Aorta (tissue), 5 donors: ENCODE results near the gene ZBP1. TPM values are rescaled to one million over a fixed set of nuclear protein-coding genes. Genes with fewer than 3 reads are reported as not detected.

Experiments used
- ATAC-seq: fragments of 200-7000 bp; cut with Tn5 transposase; one replicate; pipeline ENCODE4 v1.9.1; 2022; ENCODE audit warnings: moderate library complexity; ENCODE audit not compliant: low FRiP score
- DNase-seq, 2 donors: peaks; one replicate each; pipeline ENCODE4 v3.0.0-alpha.2; 2020
- H3K27ac ChIP-seq, 2 donors: one replicate each; pipeline ENCODE4 v1.5.1; 2013; ENCODE audit warnings: low read length in 2 of 2, mild to moderate bottlenecking in 2 of 2, moderate library complexity in 2 of 2, control low read depth in 1 of 2, inconsistent platforms in 1 of 2, low read depth in 1 of 2
- H3K27me3 ChIP-seq, 2 donors: one replicate each; pipeline ENCODE4 v1.6.1; 2013; ENCODE audit warnings: control low read depth in 1 of 2, low read length in 1 of 2, mild to moderate bottlenecking in 1 of 2, moderate library complexity in 1 of 2; ENCODE audit not compliant: insufficient read depth in 2 of 2, control insufficient read depth in 1 of 2
- H3K36me3 ChIP-seq, 2 donors: one replicate each; pipeline ENCODE4 v1.6.1; 2013; ENCODE audit warnings: control low read depth in 1 of 2, low read length in 1 of 2, mild to moderate bottlenecking in 1 of 2; ENCODE audit not compliant: insufficient read depth in 2 of 2, control insufficient read depth in 1 of 2
- H3K4me1 ChIP-seq, 2 donors: one replicate each; pipeline ENCODE4 v1.6.1; 2013; ENCODE audit warnings: low read length in 2 of 2, control low read depth in 1 of 2, mild to moderate bottlenecking in 1 of 2, moderate library complexity in 1 of 2; ENCODE audit not compliant: insufficient read depth in 2 of 2, control insufficient read depth in 1 of 2
- H3K4me3 ChIP-seq, 2 donors: one replicate each; pipeline ENCODE4 v1.5.1; 2013; ENCODE audit warnings: low read length in 2 of 2, control low read depth in 1 of 2, mild to moderate bottlenecking in 1 of 2
- H3K9me3 ChIP-seq: one replicate; pipeline ENCODE4 v1.6.1; 2013; ENCODE audit warnings: mild to moderate bottlenecking, low read length; ENCODE audit not compliant: control insufficient read depth
- WGBS, 2 donors: extraction: QIAGEN DNeasy Blood & Tissue Kit; methylation state at CpG; one replicate each; pipeline ENCODE4 v1.1.7; 2013; 5-methylcytosine and 5-hydroxymethylcytosine counted together
- intact Hi-C, 2 donors: fragments of 100-400 bp; cut with DNase I; formaldehyde crosslinking; loops; one replicate each; pipeline versions ENCODE4 v1.14.2 to v1.15.0; 2022
- polyA plus RNA-seq, 2 donors: library from polyadenylated mRNA; stranded (reverse); fragments of 200-250 nt; gene quantifications; one replicate each; pipeline ENCODE4 v1.2.3, GENCODE V29; 2013
- total RNA-seq, 2 donors: library from RNA; stranded (reverse); fragmentation: NEBNext Ultra II Directional; extraction: Animal tissue kit (Norgen Biotek cat#: 25700); gene quantifications; one replicate each; pipeline ENCODE4 v1.2.1, GENCODE V29; 2021
- donor health status: healthy with polysubstance abuse.
- donor health status: Bipolar disorder and iron deficiency.
- donor health status: DM: no; HTN: no; CAD: no.
- donor health status: DM: no; HTN: no; CAD: no.
- donor health status: DM: yes; HTN: yes; CAD: no.

Gene ZBP1
- total and polyA plus RNA-seq, 4 donors: 0.20 to 1.6 (median 0.69) TPM

DNA sequence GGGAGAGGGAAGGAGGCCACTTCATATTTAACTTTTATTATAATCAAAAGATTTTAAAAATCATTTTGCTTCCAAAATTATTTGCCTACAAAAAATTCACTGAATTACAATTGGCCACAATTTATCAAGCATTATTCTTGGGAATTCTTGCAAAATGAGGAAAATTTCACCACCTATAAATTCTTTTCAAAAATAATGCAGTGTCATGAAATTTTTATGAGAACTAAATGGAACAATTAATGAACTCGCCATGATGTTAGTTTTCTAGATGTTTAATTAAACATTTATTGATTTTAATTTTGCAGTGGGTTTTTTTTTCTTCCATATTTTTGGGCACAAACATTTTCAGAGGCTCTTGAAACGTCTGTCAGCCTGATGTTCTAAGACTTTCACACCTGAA is 5.8 kb upstream of the ZBP1 start:
- H3K9me3 ChIP-seq: no peaks in the 10 kb centered on the region
- H3K27ac ChIP-seq: no peak overlapping the region
- intact Hi-C loops: no loop called here
- H3K36me3 ChIP-seq: no peaks in the 10 kb centered on the region
- no peaks in the 10 kb centered on the region for H3K4me1 ChIP-seq
- ATAC-seq (no peak), DNase-seq (no peak)
- WGBS, 2 donors: 92 to 95% methylated on average over 2 of the region's 2 CpGs
- no peak overlapping the region for H3K4me3 ChIP-seq
- H3K27me3 ChIP-seq: no peaks in the 10 kb centered on the region

DNA sequence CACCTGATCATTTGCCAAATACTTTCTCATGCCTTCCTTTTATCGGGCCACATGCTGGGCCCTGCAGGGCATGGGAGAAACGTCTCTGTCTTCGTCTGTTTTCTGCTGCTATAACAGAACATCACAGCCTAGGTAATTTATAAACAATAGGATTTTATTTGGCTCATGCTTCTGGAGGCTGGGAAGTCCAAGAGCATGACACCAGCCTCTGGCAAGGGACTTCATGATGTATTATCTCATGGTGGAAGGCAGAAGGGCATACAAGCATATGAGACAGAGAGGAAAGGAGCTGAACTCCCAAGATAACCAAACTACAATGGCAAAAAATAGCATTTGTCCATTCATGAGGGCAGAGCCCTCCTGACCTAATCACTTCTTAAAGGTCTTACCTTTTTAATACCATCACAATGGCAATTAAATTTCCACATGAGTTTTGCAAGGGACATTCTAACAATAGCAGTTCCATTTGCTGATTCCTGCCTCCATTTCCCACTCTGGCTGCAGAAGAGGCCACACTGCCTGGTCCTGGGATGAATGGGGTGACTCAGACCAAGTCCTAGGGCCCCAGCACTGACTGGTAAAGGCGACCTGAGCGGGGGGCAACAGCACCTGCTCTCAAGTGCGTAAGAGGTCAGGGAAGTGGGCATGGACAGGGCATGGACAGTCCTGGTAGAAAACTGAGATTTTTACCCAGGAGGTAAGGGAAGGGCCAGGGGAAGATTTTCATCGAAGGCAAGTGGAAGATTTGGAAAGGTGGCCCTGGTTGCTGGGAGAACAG is 5.1 kb upstream of the ZBP1 start:
- Histone ChIP-seq H3K4me3 (no peak overlapping the region), H3K9me3 (no peaks in the 10 kb centered on the region), H3K27me3 (no peaks in the 10 kb centered on the region), H3K27ac (no peak overlapping the region), H3K36me3 (no peaks in the 10 kb centered on the region), H3K4me1 (no peaks in the 10 kb centered on the region)
- 96 to 97% methylated on average over 7 of the region's 7 CpGs for WGBS, 2 donors
- DNase-seq (peak in 1 of 2 donors; percentile 53), ATAC-seq (no peak)
- intact Hi-C loops: no loop called here

GRCh38 chr20:57624124-57624523 is 3.9 kb upstream of the ZBP1 start:
- intact Hi-C loops: loop anchor here in 1 of 2 donors (5.0 kb wide), 1 partner anchor 558 kb away; no protein-coding TSS in a partner anchor
- Histone ChIP-seq H3K27me3 (no peaks in the 10 kb centered on the region), H3K4me3 (no peak overlapping the region), H3K9me3 (no peaks in the 10 kb centered on the region), H3K4me1 (no peaks in the 10 kb centered on the region), H3K27ac (no peak overlapping the region), H3K36me3 (no peaks in the 10 kb centered on the region)
- WGBS, 2 donors: 95 to 98% methylated on average over 3 of the region's 3 CpGs
- ATAC-seq: no peak
- DNase-seq: no peak

DNA sequence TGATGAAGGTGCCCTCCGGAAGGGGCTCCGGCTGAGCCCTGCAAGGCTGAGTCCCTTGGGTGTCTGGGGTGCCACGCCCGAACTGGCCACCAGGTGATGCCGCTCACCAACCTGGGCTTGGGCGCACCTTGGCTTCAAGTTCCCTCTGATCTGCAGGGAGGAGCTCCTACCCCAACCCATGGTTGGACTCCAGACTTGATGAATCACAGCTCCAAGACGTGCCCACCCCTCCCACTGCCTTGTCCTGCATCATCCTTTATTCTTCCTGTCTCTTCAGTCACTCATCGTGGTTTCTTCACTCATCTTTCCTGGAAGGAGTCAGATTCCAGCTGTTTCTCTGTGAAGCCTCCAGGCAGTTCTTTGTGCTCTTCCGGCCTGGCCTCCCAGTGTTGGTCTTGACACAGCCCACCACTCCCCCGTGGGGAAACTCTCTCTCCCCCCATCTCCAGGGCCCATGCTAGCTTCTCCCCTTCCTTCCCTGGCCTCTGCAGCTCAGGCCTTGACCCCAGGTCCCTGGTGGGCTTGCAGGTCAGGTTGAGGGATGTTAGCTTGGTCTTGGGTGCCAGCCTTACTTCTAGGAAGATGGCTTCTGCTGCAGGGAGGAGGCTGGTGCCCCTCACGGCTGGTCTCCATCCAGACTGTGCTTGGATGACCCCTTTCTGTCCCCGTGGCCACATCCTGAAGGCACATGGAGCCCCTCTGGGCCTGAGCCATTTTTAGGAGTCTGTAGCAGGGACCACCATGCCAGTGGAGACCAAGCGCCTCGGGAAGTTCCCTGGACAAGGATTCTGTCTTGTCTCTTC is 2.6 kb upstream of the ZBP1 start:
- no peaks in the 10 kb centered on the region for H3K9me3 ChIP-seq
- H3K4me1 ChIP-seq: no peaks in the 10 kb centered on the region
- intact Hi-C loops: loop anchor here in 1 of 2 donors (5.0 kb wide), 1 partner anchor 560 kb away; no protein-coding TSS in a partner anchor
- DNase-seq (peak; percentile 63 to 80), ATAC-seq (peak; percentile 48)
- no peak overlapping the region for H3K4me3 ChIP-seq
- WGBS, 2 donors: 70 to 71% methylated on average over 14 of the region's 14 CpGs
- no peaks in the 10 kb centered on the region for H3K36me3 ChIP-seq
- no peaks in the 10 kb centered on the region for H3K27me3 ChIP-seq
- no peak overlapping the region for H3K27ac ChIP-seq

- ATAC-seq: no peak
- DNase-seq: peak in 1 of 2 donors; percentile 27
- no peaks in the 10 kb centered on the region for H3K36me3 ChIP-seq
- H3K27ac ChIP-seq: no peak overlapping the region
- intact Hi-C loops: loop anchor here in 1 of 2 donors (5.0 kb wide), 1 partner anchor 560 kb away; no protein-coding TSS in a partner anchor
- no peaks in the 10 kb centered on the region for H3K9me3 ChIP-seq
- H3K4me3 ChIP-seq: no peak overlapping the region
- 85 to 90% methylated on average over 7 of the region's 7 CpGs for WGBS, 2 donors
- H3K4me1 ChIP-seq: no peaks in the 10 kb centered on the region
- H3K27me3 ChIP-seq: no peaks in the 10 kb centered on the region
Measured at GRCh38 chr20:57622201-57622570, 2.0 kb upstream of the ZBP1 start.

DNA sequence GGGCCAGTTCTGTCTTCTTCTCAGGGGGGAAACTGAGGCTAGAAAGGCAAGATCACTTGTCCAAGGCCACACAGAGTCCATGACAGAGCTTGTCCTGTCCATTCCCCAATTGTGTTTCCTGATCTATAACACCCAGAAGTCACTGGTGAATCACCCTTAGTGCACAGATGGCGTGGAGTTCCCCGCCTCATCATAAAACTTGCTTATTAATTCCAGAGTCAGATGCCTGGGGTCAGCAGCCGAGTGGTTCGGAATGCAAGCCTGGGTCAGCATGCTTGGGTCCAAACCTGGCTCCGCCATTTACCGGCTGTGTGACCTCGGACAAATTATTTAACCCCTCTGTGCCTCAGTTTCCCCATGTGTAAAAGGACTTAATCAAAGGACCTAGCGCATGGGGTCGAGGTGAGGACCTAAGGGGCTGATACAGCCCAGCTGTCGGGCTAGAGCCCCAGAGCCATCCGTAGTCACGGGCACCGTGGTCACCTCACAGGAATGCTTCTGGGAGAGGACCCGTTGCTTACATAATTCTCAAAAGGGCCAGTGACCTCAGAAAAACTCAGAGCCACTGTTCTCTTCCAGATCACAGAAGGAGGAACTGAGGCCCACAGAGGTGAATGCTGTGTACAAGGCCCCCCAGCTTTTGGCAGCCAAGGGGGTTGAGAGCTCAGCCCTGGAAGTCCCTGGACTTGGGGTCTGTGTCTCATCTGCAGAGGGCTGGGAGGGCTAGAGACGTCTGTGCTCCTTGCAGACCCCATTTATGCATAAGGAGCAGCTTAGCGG is 1.4 kb upstream of the ZBP1 start:
- Histone ChIP-seq H3K27me3 (no peaks in the 10 kb centered on the region), H3K4me3 (no peak overlapping the region), H3K4me1 (no peaks in the 10 kb centered on the region), H3K9me3 (no peaks in the 10 kb centered on the region), H3K27ac (no peak overlapping the region), H3K36me3 (no peaks in the 10 kb centered on the region)
- no peak for ATAC-seq
- peak in 1 of 2 donors; percentile 23 for DNase-seq
- intact Hi-C loops: loop anchor here in 1 of 2 donors (5.0 kb wide), 1 partner anchor 561 kb away; no protein-coding TSS in a partner anchor
- 83 to 85% methylated on average over 16 of the region's 16 CpGs for WGBS, 2 donors

- 89 to 90% methylated on average over 11 of the region's 11 CpGs for WGBS, 2 donors
Measured at GRCh38 chr20:57620999-57621398, 773 bp upstream of the ZBP1 start.

DNA sequence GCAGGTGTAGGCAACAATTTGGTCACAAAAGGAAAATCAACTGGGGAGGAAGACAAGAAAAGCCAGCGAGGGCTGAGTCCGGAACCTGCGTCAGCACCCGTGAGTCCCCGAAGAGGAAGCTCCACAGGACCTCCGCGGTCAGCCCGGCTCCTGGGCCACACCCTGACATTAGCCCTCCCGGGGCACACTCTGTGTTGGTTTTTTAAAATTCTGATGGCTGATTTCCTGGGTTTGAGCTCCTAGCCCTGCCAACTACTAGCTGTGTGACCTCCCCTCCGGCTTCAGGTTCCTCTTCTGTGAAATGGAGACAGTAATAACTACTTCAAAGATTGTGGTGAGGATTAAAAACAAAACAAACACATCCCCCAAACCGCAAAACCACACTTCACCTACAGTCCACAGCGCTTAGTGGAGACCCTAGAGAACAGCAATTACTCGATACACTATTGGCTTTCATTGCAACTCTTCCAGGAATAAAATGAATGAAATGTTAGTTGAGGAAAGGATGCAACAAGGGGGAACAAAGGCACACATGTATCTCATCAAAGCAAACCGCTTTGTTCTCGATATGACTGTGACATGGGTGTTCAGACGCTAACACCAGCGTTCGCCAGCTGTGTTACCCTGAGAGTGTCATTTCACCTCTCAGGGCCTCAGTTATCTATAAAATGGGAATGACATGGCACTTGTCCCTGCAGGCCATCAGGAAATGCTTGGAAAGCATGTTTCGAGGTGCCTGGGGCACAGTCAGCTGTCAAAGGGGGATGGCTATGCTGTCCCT is 985 bp downstream of the ZBP1 start:
- ATAC-seq (peak; percentile 24), DNase-seq (peak; percentile 77 to 78)
- intact Hi-C loops: no loop called here
- no peaks in the 10 kb centered on the region for H3K9me3 ChIP-seq
- no peak overlapping the region for H3K27ac ChIP-seq
- no peaks in the 10 kb centered on the region for H3K36me3 ChIP-seq
- no peaks in the 10 kb centered on the region for H3K4me1 ChIP-seq
- 85 to 90% methylated on average over 19 of the region's 19 CpGs for WGBS, 2 donors
- H3K4me3 ChIP-seq: no peak overlapping the region
- no peaks in the 10 kb centered on the region for H3K27me3 ChIP-seq

More at GRCh38 chr20:57620999-57621398, 773 bp upstream of the ZBP1 start:
- peak in 1 of 2 donors; percentile 30 for DNase-seq
- Histone ChIP-seq H3K36me3 (no peaks in the 10 kb centered on the region), H3K4me1 (no peaks in the 10 kb centered on the region), H3K4me3 (no peak overlapping the region), H3K27ac (no peak overlapping the region), H3K27me3 (no peaks in the 10 kb centered on the region), H3K9me3 (no peaks in the 10 kb centered on the region)
- no peak for ATAC-seq
- intact Hi-C loops: loop anchor here in 1 of 2 donors (5.0 kb wide), 1 partner anchor 561 kb away; no protein-coding TSS in a partner anchor
